GM19035 (cell line): ENCODE results near the gene BCAT1.
A peak's percentile ranks its signal among the peaks of the same experiment; 100 is the strongest.

Source experiments
- ATAC-seq: cut with Tn5 transposase; IDR thresholded peaks from one replicate; pipeline ENCODE4 v1.9.1; 2021; ENCODE audit not compliant: unreplicated experiment

Gene BCAT1, protein sequence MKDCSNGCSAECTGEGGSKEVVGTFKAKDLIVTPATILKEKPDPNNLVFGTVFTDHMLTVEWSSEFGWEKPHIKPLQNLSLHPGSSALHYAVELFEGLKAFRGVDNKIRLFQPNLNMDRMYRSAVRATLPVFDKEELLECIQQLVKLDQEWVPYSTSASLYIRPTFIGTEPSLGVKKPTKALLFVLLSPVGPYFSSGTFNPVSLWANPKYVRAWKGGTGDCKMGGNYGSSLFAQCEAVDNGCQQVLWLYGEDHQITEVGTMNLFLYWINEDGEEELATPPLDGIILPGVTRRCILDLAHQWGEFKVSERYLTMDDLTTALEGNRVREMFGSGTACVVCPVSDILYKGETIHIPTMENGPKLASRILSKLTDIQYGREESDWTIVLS

DNA sequence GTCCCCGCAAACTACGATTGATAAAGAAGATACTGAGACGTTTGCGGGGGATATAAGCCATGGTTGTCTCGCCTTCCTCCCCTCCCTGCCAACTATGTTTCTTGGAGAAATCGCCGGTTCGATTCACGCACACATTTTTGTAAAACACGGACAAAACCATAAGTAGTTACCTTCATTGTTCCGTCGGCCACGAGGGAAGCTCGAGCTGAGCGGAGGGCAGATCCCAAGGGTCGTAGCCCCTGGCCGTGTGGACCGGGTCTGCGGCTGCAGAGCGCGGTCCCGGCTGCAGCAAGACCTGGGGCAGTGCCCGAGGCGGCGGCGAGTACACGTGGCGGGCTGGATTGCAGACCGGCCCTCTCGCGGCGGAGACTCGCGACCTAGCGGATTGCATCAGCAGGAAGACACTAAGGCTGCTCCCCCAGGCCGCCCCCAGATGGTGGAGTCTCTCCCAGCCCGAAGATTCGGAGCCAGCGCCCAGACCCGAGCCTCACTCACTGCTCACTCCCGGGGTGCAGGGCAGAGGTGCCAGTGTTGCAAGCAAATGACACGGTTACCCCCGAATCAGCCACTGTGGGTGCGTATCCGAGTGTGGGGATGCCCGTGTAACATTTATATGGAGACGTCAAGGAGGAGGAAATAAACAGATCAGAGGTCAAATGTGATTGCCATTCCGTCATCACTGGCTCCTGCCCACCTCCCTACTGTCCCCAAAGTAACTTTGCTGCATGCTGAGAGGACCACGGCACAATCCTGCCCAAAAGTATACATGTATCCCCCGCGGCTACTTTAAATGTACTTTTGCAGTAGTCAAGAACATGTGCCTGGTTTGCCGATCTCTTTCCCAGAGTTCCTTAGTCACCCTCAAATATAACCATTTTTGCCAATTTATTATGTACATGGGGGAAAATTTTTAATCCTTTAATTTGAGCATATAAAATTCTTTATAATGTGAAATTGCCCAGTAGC, at the start of gene BCAT1:
Gene BCAT1, minus strand, starts transcription at position 345 of the 966 bp plus-strand sequence. Its CDS starts 169 bp downstream, at position 176.
- peak; percentile 45 for ATAC-seq

DNA sequence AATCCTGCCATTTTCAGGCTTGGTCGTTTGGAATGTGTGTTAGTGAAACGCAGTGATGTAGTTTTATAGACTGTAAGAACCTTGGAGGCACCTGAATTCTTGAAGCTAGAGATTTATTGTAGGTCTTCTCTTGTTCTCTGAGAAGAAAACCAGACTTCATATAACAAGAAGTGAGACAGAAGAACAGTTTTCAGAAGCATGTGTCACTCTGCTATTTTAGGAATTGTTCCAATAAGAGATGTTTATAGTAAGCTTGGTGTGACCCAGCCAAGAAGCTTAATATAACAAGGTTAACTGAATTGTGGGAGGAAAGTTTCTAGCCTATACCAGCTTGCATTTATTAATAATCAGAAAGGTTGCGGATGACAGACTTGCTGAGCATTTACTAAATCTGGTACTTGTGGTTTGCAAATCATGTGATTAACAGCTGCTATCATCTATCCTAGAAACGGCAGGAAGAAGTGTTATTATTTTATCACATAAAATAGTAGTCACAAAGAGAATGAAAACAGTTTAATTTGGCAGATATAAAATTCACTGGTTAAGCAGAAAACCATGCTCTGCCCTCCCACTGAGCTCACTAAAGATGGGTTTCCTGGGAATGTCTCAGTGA, 49.2 kb upstream of the BCAT1 start:
- peak; percentile 77 for ATAC-seq

DNA sequence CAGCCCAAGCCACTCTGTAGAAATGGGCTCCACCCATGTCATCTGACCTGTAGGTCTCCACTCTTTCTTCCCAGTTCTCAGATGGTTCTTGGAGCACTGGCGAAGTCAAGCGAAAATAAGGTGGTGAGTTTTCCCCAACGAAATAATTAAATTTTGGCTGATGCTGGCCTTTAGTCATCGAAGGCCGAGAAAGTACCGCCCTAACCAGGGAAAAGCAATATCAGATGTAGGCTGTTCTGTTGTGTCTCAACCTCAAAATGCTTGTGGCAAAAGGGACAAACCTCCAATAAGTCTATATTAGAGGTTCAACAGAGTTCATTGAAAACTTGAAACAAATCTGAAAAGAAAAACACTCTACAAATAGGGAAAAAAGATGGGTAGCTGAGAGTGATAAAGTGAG, 48.6 kb upstream of the BCAT1 start:
- peak; percentile 10 for ATAC-seq

DNA sequence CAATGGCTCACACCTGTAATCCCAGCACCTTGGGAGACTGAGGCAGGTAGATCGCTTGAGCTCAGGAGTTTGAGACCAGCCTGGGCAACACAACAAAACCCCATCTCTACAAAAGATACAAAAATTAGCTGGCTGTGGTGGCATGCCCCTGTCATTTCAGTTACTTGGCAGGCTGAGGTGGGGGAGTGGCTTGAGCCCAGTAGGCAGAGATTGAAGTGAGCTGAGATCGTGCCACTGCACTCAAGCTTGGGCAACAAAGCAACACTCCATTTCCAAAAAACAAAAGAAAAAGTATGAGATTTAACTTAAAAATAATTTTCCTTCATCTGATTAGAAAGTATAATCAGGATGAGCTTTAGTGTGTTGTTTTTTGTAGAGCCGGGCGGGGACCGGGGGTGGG, 47.9 kb upstream of the BCAT1 start:
- ATAC-seq, result no peak

DNA sequence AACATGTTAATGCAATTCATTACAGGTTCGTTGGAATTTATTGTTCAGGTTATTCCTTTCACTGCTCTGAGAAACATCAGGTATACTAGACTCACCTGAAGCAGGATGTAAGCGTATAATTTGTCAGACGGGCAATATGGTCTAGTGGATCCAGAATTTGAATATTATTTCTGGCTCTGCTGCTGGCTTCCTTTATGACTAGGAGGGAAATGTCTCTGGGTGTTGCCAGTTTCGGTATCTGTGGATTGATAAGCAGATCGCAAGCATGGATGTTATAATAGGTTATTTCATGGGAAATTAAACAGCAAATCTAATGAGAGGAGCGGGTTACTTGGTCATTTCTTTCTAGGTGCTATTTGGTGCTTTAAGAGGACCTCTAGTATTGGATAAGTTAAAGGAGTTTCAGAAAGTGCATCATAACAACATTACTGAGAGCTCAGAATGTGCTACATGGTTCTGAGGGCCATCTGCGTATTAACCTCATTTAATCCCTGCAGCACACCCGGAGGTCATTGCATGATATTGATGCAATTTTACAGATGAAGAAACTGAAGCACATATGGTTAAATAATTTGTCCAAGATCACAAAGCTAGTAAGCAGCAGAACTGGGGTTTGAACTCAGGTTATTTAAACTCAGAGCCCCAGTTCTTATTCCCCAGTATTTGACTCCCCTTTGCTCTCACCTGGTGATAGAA, 47.3 kb upstream of the BCAT1 start:
- ATAC-seq, result no peak

DNA sequence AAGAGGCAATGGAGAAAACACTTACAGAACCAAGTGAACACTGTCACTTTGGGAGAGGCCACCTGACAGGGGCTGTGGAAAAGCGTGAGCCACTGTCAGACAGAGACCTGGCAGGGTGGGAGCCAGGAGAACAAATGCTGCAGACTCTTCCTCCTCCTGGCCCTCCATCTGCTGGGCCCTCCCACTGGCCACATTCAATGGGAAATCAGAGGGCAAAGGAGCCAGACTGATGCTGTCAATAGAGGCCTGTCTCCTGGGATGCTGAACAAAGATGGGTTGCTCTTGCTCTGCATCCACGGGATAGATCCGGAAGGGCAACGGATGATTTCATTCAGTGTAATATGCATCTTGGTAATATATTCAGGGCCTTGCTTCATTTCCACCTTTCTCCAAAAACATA, 44.9 kb upstream of the BCAT1 start:
- ATAC-seq, result no peak

DNA sequence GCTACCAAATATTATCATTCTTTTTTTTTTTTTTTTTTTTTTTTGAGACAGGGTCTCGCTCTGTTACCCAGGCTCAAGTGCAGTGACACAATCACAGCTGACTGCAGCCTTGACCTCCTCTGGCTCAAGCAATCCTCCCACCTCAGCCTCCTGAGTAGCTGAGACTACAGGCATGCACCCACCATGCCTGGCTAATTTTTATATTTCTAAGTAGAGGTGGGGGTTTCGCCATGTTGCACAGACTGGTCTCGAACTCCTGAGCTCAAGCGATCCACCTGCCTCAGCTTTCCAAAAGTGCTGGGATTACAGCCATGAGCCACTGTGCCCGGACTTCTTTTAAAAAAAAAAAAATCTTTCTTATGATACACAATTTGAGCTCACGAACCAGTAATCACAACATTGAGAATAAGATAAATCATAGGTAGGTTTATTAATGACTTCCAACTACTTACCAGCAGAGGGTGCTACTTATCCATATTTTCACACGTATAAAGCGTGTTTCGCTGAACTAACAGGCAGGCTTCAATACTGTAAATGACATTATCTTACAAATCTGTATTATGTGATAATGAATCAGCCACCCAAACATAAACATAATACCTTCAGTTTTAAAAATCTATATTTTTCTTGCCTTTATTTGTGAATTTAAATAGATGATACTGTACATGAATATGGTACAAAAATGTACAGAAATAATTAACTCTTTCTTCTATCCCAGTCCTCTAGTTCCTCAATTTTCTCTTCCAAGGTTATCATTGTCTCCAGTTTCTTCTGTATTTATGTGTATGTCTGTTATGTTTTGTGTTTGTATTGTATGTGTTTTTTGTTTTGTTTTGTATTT, 42.5 kb upstream of the BCAT1 start:
- ATAC-seq, result peak; percentile 58

DNA sequence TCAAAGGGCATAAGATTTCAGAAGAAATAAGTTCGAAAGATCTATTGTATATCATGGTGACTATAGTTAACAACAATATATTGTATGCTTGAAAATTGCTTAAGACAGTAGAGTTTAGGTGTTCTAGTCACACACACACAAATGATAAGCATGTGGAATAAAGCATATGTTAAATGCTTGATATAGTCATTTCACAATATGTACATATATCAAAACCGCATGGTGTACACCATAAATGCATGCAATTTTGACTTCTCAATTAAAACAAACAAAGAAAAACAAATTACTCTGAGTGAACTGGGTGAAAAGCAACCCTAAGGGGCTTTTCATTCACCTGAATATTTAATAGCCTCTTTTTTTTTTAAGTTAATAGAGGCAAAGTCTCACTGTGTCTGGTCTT, 40.3 kb upstream of the BCAT1 start:
- no peak for ATAC-seq

DNA sequence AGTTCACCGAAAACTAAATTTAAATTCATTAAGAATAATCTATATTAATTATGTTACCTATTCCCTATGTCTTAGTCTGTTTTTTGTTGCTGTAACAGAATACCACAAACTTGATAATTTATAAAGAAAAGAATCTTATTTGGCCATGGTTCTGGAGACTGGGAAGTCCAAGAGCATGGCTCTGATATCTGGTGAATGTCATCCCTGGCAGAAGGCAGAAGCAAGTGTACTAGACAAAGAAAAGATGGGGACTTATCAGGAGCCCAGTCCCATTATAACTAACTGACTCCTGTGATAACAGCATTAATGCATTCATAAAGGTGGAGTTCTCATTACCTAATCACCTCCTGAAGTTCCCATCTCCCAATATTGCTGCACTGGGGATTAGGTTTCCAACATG, 33.3 kb upstream of the BCAT1 start:
- ATAC-seq, result no peak

DNA sequence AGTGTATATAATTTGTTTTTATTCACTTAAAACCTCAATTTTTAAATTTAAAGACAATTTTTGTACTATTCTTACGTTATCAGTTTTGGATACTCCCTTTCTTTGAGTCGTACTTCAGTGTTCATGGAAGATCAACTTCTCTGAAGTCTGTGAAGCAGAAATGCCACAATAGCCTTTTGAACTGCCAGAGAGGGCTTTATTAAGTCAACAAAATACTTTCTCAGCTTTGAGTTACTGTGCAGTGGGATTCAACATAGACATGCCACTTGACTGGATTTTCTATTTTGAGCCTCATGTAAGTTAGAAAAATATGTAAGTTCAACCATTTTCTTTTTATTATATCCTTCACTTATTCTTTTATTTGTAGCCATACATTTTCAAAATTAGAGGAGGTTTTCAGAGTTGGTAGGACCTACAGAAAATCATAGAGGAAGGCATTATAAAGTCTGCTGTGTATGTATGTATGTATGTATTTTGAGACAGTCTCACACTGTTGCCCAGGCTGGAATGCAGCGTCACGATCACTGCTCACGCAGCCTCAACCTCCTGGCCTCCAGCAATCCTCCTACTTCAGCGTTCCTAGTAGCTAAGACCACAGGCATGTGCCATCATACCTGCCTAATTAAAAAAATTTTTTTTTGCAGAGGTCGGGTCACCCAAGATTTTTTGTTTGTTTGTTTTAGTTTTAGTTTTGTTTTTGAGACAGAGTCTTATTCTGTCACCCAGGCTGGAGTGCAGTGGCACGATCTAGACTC, 31.3 kb upstream of the BCAT1 start:
- ATAC-seq, result no peak

DNA sequence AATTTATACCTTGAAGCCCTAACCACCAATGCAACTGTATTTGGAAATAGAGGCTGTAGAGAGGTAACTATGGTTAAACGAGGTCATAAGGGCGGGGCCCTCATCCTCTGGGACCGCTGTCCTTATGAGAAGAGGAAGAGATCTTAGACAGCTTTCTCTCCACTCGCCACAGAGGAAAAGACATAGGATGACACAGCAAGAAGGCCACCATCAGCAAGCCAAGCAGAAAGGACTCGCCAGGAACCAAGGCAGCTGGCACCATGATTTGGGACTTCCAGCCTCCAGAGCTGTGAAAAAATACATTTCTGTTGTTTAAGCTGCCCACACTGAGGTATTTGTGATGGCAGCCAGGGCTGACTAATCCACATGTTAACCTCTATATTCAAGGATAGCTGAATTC, 30.4 kb upstream of the BCAT1 start:
- no peak for ATAC-seq

DNA sequence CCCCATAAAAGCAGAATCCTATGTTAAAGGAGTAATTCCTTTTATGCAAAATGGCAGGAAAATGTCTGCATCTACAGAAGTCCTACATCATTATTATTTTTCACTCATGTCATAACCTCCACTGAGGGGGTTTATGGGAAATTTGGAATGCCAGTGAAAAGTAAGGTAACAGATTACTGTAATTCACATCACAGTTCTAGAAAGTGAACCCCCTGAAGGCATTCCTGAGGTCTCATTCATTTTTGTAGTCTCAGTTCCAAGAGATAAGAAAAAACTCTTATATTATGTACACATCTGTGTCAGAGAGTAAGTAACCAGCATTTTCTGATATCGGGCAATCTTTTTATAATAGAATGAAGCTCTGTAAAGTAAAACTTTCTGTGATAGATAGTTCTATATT, 28.8 kb upstream of the BCAT1 start:
- ATAC-seq, result no peak

DNA sequence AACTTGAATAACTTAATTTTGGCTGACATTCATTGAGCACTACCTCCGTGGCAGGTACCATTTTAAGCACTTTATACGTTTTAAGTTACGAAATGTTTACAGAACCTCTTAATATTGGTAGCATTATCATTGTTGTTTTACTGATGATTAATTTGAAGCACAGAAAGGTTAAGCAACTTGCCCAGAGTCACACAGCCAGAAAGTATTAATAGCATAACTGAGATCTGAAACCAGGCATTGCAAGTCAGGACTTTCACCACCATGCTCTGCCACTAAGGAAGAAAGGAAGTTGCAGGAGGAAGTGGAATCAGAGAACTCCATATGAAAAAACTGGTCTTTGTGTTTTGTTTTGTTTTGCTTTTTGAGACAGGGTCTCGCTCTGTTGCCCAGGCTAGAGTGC, 28.2 kb upstream of the BCAT1 start:
- no peak for ATAC-seq

DNA sequence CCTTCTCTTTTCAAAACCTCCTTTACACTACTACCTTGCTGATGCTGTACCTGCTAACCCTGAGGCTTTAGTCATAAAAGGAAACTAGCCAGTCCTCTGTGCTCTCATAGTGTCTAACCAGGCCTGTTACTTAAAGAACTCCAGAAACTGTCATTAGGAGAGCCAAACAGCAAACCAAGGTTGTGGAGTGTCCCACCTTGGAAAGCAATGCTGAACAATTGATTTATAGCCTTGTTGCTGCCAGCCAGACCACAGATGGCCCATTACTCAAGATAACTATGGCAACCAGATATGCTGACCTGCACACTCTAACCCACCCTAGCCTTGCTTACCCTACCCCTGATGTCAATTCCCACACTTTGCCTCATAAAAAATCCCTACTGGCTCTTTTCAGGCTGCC, 26.5 kb upstream of the BCAT1 start:
- no peak for ATAC-seq

DNA sequence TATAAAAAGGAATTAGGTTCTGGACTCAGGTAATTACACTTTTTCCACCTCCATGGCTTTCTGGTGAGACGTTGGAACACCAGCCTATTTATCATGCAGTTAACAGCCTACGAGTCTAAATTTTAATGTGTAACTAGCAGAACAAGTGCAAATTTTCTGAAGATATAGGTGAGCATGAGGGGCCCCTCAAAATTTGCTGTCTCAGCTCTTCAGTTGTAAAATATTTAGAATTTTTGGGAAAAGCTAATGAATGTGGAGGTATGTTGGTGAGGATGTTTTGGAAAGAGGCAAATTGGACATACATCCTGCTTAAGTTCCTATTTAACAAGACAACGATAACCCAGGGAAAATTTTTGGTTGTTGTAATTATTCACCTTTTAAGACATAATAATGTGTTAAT, 25.3 kb upstream of the BCAT1 start:
- no peak for ATAC-seq

DNA sequence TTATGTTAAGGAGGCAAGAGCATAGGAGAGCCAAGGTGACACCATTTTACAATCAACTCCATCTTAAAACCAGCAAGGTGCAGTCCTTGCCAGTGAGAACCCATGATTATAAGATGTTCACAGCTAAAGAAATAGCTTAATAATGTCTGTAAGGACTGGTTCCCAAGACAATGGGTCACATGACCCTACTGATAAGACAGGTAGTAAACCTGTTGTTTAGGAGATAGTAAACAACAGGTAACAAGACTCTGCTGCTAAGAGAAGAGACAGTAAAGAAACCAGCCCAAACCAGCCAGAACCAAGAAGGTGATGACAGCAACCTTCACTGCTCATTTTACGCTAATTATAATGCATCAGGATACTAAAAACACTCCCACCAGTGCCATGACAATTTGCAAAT, 23.2 kb upstream of the BCAT1 start:
- no peak for ATAC-seq

DNA sequence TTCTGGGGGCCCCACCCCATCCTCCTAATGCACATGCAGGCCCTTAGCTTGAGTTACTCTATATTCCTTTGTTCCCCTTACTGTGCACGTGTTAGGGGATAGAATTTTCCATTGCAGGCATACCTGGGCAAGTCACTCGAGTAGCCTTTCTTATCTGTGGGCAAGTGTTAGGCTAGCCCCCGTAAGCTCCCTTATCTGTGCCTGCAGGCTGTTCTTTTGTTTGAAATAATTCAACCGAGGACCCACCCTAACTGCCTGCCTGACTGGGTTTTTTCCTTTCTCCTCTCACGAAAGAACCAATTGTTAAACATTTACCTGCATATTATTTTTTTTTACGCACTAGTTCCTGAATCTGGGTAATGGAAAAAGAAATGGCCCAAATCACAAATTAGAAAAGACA, 21.3 kb upstream of the BCAT1 start:
- no peak for ATAC-seq

DNA sequence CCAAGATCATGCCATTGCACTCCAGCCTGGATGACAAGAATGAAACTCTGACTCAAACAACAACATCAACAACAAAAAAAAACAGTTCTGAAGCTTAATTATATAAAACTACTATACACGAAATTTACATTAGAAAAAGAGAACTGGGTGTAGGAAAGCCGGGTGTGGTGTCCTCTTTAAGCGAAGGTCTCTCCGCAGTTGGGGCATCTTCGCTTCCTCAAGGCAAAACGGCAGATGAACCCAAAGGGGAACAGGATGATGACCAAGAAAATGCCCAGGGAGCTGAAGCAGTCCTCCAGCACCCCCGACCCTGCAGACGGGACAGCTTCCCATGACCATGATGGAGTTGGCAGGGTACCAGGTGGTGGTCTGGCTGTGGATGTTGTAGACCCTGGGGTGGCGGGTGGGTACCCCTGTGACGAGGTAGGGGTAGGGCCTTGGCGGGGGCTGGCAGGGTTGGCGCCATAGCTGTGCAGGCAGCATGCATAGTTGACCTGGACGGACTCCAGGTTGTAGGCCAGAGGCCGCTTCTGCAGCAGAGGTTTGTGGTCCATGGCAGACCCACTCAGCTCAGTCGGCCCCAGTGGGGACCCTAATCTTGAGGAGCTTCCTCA, 18.2 kb upstream of the BCAT1 start:
- no peak for ATAC-seq

DNA sequence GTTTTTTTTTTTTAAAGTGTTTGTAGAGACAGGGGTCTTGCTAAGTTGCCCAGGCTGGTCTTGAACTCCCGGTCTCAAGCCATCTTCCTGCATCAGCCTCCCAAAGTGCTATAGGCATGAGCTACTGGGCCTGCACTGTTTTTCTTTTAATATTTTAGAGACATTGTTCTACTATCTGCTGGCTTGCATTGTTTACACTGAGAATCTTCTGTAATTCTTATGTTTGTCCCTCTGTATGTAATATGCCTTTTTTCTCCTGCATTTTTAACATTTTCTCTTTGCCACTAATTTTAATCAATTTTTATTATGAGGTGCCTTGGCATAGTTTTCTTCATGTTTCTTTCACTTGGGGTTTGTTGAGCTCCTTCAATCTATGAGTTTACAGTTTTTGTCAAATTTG, 15.4 kb upstream of the BCAT1 start:
- ATAC-seq, result no peak
